Endothelial cell of umbilical vein (primary cell): ENCODE results near the gene ATP8A2. TPM values are rescaled to one million over a fixed set of nuclear protein-coding genes. Genes with fewer than 3 reads are reported as not detected.

Experiments used
- BruUV-seq: library from RNA; stranded (reverse); fragments of 400-500 nt; replicated peaks from 2 replicates; lab custom pipeline; 2021; lab: Mats Ljungman, UMichigan
- CTCF ChIA-PET: fragments of 300-600, 350-600 bp; sonication (Branson Sonifier 250); formaldehyde crosslinking; loops from one replicate; lab custom pipeline; 2021; ENCODE audit warnings: antibody characterized with exemption, inconsistent platforms; lab: Charles Lee
- POLR2A ChIA-PET: fragments of 300-600, 350-600 bp; sonication (Branson Sonifier 250); formaldehyde crosslinking; loops from one replicate; lab custom pipeline; 2021; ENCODE audit warnings: antibody characterized with exemption, inconsistent platforms; lab: Charles Lee
- DNase-seq: peaks from one replicate; pipeline ENCODE4 v3.0.0-alpha.2; 2011; ENCODE audit warnings: low read depth, low spot score
- FAIRE-seq: peaks from 2 replicates; lab custom pipeline; 2011; peaks lifted over from hg19 to GRCh38; lab: Jason Lieb, UNC
- H2AFZ ChIP-seq: 2 replicates; pipeline ENCODE4 v1.6.0; 2012; ENCODE audit warnings: low read depth, low read length, control low read depth, inconsistent platforms
- H3K27ac ChIP-seq: 2 replicates; pipeline ENCODE4 v1.5.1; 2011; ENCODE audit warnings: low read depth, mild to moderate bottlenecking, control low read depth, low read length, moderate library complexity; ENCODE audit not compliant: insufficient read depth
- H3K27me3 ChIP-seq, 2 experiments: 2 replicates each; pipeline versions ENCODE4 v1.6.0 to v1.6.1; 2011; ENCODE audit warnings: low read length in 2 of 2, mixed read lengths in 1 of 2; ENCODE audit not compliant: control insufficient read depth in 2 of 2, insufficient read depth in 2 of 2
- H3K36me3 ChIP-seq, 2 experiments: 2 replicates in 1 of 2; 3 replicates in 1 of 2; pipeline ENCODE4 v1.5.1; 2011; ENCODE audit warnings: low read length in 2 of 2, mild to moderate bottlenecking in 1 of 2, moderate library complexity in 1 of 2; ENCODE audit not compliant: control insufficient read depth in 2 of 2, insufficient read depth in 2 of 2; ENCODE audit errors: extremely low read depth in 1 of 2
- H3K4me1 ChIP-seq: 3 replicates; pipeline ENCODE4 v1.5.1; 2011; ENCODE audit warnings: mild to moderate bottlenecking, low read length; ENCODE audit not compliant: control insufficient read depth, insufficient read depth; ENCODE audit errors: extremely low read depth
- H3K4me2 ChIP-seq: 2 replicates; pipeline ENCODE4 v1.6.1; 2011; ENCODE audit warnings: low read length, control low read depth, mixed read lengths; ENCODE audit not compliant: insufficient read depth
- H3K4me3 ChIP-seq, 3 experiments: fragments of 200-600 bp in 1 of 3; sonication (generic), shearing (Covaris generic) in 1 of 3; replicated peaks in 1 of 3; 2 replicates each; pipeline ENCODE4 v1.5.1; 2011 to 2016; ENCODE audit warnings: control low read depth in 3 of 3, low read length in 3 of 3, mild to moderate bottlenecking in 2 of 3, inconsistent platforms in 1 of 3, low read depth in 1 of 3, moderate library complexity in 1 of 3; ENCODE audit not compliant: insufficient read depth in 1 of 3
- H3K79me2 ChIP-seq: 2 replicates; pipeline ENCODE4 v1.6.0; 2012; ENCODE audit warnings: low read length, inconsistent platforms; ENCODE audit not compliant: control insufficient read depth, insufficient read depth
- H3K9ac ChIP-seq: replicated peaks from 2 replicates; pipeline ENCODE3; 2011; ENCODE audit warnings: low read length, control low read depth; ENCODE audit not compliant: insufficient read depth; ENCODE audit errors: extremely low read depth
- H3K9me1 ChIP-seq: replicated peaks from 3 replicates; pipeline ENCODE4 v1.6.0; 2011; ENCODE audit warnings: mild to moderate bottlenecking, low read length; ENCODE audit not compliant: control insufficient read depth, insufficient read depth; ENCODE audit errors: extremely low read depth
- H3K9me3 ChIP-seq: replicated peaks from 2 replicates; pipeline ENCODE4 v1.5.1; 2012; ENCODE audit warnings: low read length, inconsistent platforms; ENCODE audit not compliant: control insufficient read depth, insufficient read depth
- H4K20me1 ChIP-seq: replicated peaks from 2 replicates; pipeline ENCODE3; 2011; ENCODE audit warnings: mild to moderate bottlenecking, low read length; ENCODE audit not compliant: control insufficient read depth, insufficient read depth; ENCODE audit errors: extremely low read depth
- EZH2 ChIP-seq: IDR thresholded peaks from 2 replicates; pipeline ENCODE4 v1.6.1; 2012; ENCODE audit warnings: borderline replicate concordance, low read depth, mild to moderate bottlenecking, moderate library complexity, low read length, inconsistent platforms; ENCODE audit not compliant: severe bottlenecking
- FOS ChIP-seq: IDR thresholded peaks from 2 replicates; pipeline ENCODE4 v1.6.1; 2011; ENCODE audit warnings: mild to moderate bottlenecking, low read length, moderate library complexity, borderline replicate concordance; ENCODE audit not compliant: insufficient read depth
- GATA2 ChIP-seq: IDR thresholded peaks from 2 replicates; pipeline ENCODE4 v1.7.0; 2011; ENCODE audit warnings: low read depth, mild to moderate bottlenecking, moderate library complexity, mixed read lengths, low read length; ENCODE audit not compliant: insufficient read length, insufficient read depth
- JUN ChIP-seq: IDR thresholded peaks from 2 replicates; pipeline ENCODE4 v1.6.1; 2011; ENCODE audit warnings: borderline replicate concordance, low read depth; ENCODE audit not compliant: insufficient read length, insufficient read depth
- MYC ChIP-seq: IDR thresholded peaks from one replicate; pipeline ENCODE4 v1.6.1; 2011; ENCODE audit warnings: mild to moderate bottlenecking, low read depth, low read length
- POLR2A ChIP-seq: IDR thresholded peaks from 2 replicates; pipeline ENCODE4 v1.6.1; 2012; ENCODE audit warnings: low read depth, mild to moderate bottlenecking, control low read depth, low read length
- POLR2AphosphoS5 ChIP-seq: IDR thresholded peaks from 2 replicates; pipeline ENCODE4 v1.6.1; 2012; ENCODE audit warnings: low read depth, mild to moderate bottlenecking, control low read depth, low read length, moderate library complexity; ENCODE audit not compliant: insufficient read depth
- dilution Hi-C: fragments of 300-500 bp; cut with MboI; formaldehyde crosslinking; loops from one replicate; pipeline ENCODE4 v1.15.0; 2019; ENCODE audit warnings: low sequenced_read_pairs; ENCODE audit not compliant: extremely low pct_ligation_motif_present
- intact Hi-C: fragments of 100-400 bp; cut with micrococcal nuclease; formaldehyde crosslinking; loops from one replicate; pipeline ENCODE4 v1.10.0; 2022
- polyA plus RNA-seq, 4 experiments: library from polyadenylated mRNA; depleted of rRNA in 3 of 4; stranded (reverse) in 3 of 4; unstranded in 1 of 4; fragments of >200 nt; gene quantifications; 2 replicates each; pipeline versions ENCODE4 v1.2.1 to v1.2.3, GENCODE V29; 2011 to 2012; ENCODE audit warnings: missing spikeins in 1 of 4
- total RNA-seq: library from RNA; stranded (reverse); gene quantifications from 2 replicates; pipeline ENCODE4 v1.2.3, GENCODE V29; 2021
- TF ChIP-seq, protein P1 (sequence below): IDR thresholded peaks from 2 replicates; pipeline ENCODE4 v1.6.1; 2011; ENCODE audit not compliant: insufficient read depth, insufficient read length
- TF ChIP-seq, protein P2 (sequence below), 2 donors: IDR thresholded peaks; 1 replicate in 1 of 2; 2 replicates in 1 of 2; pipeline ENCODE4 v1.5.1; 2011; ENCODE audit warnings: low read length in 2 of 2, mild to moderate bottlenecking in 2 of 2, moderate library complexity in 2 of 2, control low read depth in 1 of 2, inconsistent platforms in 1 of 2, low read depth in 1 of 2; ENCODE audit not compliant: insufficient read depth in 1 of 2; ENCODE audit errors: extremely low read depth in 1 of 2

Gene ATP8A2
- total and polyA plus RNA-seq, 2 donors (not counting 3 experiments of a cell fraction or from before 2014, with no cell fraction given): 0.11 to 0.49 TPM

DNA sequence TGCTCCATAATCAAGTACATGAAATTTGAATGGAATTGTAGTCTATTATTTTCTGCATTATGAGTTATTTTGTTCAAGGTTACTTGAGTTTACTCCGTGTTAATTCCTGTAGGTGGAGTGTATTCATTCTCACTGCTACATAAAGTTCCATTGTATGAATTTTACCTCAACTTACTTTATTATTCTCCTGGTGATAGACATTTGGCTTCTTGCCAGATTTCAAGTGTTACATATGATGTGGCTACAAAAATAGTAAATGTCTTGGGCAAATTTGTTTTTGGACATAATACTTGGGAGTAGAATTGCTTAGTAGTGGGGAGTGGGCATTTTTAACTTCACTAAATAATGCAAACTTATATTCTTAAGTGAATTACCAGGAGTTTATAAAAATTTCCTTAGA lies 351.1 kb downstream of the ATP8A2 start:
- Histone ChIP-seq H3K27me3 (no peaks in the 10 kb centered on the region), H3K27ac (no peak overlapping the region), H3K9me3 (no peaks in the 10 kb centered on the region), H4K20me1 (no peaks in the 10 kb centered on the region), H2AFZ (no peak overlapping the region), H3K36me3 (no peaks in the 10 kb centered on the region), H3K4me2 (no peak overlapping the region), H3K4me1 (no peaks in the 10 kb centered on the region), H3K4me3 (no peak overlapping the region), H3K79me2 (no peaks in the 10 kb centered on the region), H3K9ac (no peak overlapping the region), H3K9me1 (no peaks in the 10 kb centered on the region)
- no peak for TF ChIP-seq POLR2A
- no peak for TF ChIP-seq MYC
- TF ChIP-seq, protein P1, sequence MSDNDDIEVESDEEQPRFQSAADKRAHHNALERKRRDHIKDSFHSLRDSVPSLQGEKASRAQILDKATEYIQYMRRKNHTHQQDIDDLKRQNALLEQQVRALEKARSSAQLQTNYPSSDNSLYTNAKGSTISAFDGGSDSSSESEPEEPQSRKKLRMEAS: no peak
- TF ChIP-seq, protein P2, sequence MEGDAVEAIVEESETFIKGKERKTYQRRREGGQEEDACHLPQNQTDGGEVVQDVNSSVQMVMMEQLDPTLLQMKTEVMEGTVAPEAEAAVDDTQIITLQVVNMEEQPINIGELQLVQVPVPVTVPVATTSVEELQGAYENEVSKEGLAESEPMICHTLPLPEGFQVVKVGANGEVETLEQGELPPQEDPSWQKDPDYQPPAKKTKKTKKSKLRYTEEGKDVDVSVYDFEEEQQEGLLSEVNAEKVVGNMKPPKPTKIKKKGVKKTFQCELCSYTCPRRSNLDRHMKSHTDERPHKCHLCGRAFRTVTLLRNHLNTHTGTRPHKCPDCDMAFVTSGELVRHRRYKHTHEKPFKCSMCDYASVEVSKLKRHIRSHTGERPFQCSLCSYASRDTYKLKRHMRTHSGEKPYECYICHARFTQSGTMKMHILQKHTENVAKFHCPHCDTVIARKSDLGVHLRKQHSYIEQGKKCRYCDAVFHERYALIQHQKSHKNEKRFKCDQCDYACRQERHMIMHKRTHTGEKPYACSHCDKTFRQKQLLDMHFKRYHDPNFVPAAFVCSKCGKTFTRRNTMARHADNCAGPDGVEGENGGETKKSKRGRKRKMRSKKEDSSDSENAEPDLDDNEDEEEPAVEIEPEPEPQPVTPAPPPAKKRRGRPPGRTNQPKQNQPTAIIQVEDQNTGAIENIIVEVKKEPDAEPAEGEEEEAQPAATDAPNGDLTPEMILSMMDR (IDR thresholded peaks at IDR 0.05; ENCODE audit: extremely low read depth in 1 of 2, insufficient read depth in 1 of 2, low read depth in 1 of 2, low read length in 2 of 2): no peak
- TF ChIP-seq JUN: no peak
- TF ChIP-seq POLR2AphosphoS5: no peak
- dilution Hi-C loops: no loop called here
- CTCF ChIA-PET: no interaction called here
- no TSS peak for BruUV-seq
- intact Hi-C loops: no loop called here
- POLR2A ChIA-PET: no interaction called here
- no peak for DNase-seq
- no peak for FAIRE-seq

DNA sequence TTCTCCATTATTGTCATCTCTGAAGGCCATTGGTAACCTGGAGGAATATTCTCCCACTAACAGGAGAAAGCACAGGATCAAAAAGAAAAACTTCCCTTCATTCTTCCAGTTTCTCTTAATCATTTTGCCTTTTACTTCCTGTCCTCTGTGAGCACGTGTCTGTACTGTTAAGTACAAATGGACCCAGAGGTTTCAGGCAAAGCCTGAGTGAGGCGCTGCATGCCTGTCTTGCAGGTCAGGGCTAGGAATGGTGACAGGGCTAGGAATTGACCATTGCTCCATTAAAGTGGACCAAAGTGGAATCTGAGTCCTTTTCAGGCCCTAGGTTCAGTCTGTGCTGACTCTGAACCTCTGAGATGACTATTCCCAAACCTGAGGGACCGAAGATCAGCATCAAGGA lies 353.3 kb downstream of the ATP8A2 start:
- dilution Hi-C loops: no loop called here

More for the DNA sequence above, 353.3 kb downstream of the ATP8A2 start:
- FAIRE-seq (no peak), DNase-seq (no peak)
- no peak overlapping the region for H3K27ac ChIP-seq
- TF ChIP-seq POLR2AphosphoS5: no peak
- TF ChIP-seq, protein P2 (IDR thresholded peaks at IDR 0.05; ENCODE audit: extremely low read depth in 1 of 2, insufficient read depth in 1 of 2, low read depth in 1 of 2, low read length in 2 of 2): no peak
- TF ChIP-seq GATA2: no peak
- TF ChIP-seq EZH2: no peak
- TF ChIP-seq POLR2A: no peak
- TF ChIP-seq, protein P1: no peak
- no peak for TF ChIP-seq FOS
- no peak for TF ChIP-seq JUN
- no peak for TF ChIP-seq MYC
- no peaks in the 10 kb centered on the region for H3K79me2 ChIP-seq
- H4K20me1 ChIP-seq: no peaks in the 10 kb centered on the region
- H3K9ac ChIP-seq: no peak overlapping the region
- no peaks in the 10 kb centered on the region for H3K9me1 ChIP-seq
- H3K36me3 ChIP-seq: no peaks in the 10 kb centered on the region
- H3K4me2 ChIP-seq: no peak overlapping the region
- ChIA-PET CTCF (no interaction called here), POLR2A (no interaction called here)
- no peaks in the 10 kb centered on the region for H3K27me3 ChIP-seq
- no peak overlapping the region for H3K4me3 ChIP-seq
- no peaks in the 10 kb centered on the region for H3K9me3 ChIP-seq
- no peaks in the 10 kb centered on the region for H3K4me1 ChIP-seq
- BruUV-seq: no TSS peak
- intact Hi-C loops: no loop called here
- no peak overlapping the region for H2AFZ ChIP-seq
